Fibroblast of upper back skin (primary cell): ENCODE data around the gene CENPN.

Source experiments
- DNase-seq: peaks from one replicate; pipeline ENCODE4 v3.0.0-alpha.2; 2013

The CENPN gene

DNA sequence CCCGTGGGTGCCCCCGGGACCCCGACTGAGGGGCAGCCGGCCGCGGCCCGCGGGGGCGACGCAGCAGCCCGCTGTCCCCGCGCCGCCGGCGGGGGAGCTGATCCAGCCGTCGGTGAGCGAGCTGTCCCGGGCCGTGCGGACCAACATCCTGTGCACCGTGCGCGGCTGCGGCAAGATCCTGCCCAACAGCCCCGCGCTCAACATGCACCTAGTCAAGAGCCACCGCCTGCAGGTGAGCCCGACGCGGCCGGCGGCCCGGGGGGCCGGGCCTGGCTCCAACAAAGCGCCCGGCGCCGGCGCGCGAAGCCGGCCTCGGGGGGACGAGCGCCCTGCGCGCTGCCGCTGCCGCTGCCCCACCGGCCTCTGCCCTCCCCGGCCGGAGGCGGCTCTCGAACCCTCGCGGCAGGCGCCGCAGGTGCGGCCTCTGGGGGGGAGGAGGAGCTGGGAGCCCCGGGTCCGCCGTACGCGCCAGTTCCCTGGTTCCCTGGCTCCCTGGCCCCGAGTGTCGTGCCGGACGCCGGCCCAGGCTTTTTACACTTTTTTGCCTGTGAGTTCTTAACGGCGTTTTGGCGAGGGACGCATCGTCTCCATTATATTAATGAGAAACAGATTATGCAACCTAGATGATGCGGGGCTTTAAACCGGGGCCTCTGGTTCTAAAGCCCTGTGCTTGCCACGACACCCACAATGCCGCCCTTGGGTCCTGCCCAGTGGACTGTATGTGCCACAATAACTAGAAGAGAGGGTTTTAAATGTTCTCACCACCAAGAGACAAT, 29.1 kb downstream of the CENPN start:
- peak; percentile 14 for DNase-seq

DNA sequence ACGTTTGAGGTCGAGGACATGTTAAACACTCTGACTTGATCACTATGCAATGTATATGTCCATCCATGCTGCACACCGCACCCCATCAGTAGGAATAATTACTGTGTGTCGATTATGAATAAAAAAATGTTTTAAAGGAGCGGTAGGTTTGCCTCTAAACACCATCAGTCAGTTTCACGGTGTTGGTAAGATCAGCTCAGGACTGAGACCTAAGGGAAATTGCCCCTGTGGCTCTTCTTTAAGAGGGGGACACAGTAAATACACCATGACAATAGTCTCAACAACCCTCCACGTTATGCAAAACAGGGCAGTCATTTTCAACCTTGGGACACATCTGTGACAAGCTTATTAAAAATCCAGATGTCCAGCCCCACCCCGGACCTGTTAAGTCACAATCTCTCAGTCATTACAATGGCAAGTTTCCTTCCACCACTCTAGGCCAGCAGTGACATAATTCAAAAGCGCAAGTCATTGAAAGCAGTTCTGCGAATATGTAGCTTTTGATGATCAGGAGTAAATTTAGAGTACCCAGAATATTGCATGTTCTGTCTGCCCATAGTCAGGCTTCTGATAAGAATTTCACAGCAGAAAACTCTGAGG, 29.8 kb downstream of the CENPN start:
- DNase-seq, result no peak

DNA sequence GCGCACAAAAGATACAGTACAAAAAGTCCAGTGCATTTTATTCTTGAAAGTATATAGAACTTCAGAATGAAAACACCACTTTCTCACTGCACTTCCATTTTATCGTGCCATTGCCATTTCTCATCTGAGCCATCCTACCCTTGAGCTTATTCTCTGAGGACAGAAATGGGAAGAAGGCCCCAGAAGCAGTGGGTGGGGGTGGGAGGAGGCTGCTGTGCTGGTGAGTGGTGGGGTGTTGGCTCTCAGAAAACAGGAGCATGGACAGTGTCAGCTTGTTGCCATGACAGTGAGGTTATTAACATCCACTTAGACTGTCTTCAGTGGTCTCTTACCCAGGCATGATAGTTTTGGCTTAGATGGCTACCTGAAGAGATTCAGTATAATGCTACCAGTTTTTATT, 33.1 kb downstream of the CENPN start:
- DNase-seq, result no peak

DNA sequence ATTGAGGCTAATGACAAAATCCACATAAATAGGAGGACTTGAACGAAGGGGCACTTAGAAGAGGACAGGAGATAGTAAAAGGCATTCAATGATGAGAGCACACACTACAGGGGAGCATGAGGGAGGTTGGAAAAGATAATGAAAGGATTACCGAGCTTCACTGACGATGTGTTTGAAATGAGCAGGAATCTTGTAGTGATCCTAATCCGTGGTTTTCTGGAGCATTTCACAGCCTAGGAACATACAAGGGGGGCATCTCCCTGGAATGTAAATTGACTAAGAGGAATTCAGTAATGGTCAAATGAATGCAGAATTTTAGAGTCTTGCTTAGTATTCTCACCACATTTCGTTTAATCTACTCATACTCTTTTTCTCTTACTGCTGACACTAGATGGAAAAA, 33.8 kb downstream of the CENPN start:
- peak; percentile 65 for DNase-seq

DNA sequence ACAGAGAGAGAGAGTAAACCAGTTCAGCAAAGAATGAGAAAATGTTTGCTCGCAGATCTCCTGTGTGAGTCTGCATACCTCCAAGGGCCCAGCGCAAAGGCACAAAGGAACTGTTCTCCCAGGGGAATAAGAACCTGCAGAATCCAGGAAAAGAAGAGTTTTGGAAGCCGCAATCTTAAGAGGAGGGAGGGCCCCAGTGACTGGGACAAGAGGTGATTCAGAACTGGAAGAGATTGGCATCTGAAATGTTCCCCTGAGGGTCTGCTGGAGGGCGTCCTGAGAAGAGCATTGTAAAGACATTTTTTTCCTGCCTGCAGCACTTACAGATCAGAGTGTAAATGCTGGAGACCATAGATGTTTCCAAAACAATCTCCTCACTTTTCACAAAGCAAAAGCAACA, 34.7 kb downstream of the CENPN start:
- DNase-seq, result no peak

DNA sequence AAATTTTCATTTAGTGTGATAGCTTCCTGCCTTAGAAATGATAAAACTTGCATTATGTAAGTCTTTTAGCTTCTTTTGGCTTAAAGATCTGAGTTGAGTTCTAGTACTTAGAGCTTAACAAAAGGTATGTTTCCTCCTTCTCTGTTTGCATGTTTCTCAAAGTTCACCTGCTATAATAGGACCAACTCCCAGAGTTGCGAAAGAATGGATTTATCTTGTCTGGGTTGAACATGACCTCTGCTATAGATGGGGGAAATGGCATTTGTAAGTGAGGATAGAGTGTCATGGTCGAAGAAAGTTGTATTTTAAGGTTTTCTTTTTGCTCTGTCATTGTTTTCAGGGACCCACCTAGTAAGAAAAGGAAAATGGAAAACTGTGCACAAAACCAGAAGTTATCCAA, 35.8 kb downstream of the CENPN start:
- no peak for DNase-seq

DNA sequence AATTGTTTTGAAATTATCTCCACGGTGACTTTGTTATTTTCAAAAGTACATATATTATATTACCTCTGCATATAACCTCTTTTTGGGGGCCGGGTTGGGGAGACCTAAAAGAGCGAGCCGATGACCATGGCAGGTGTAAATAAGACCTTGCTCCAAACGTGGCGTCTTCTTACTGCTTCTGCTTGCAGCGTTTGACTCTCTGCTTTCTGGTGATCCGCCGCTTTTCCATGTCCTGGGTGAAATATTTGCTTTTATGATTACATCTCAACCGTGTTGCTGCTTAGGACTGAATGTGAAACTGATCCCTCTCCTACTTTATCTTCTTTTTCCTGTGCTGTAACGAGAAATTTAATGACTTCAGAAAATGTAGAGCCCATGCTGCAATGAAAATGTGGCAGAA, 46.7 kb downstream of the CENPN start:
- no peak for DNase-seq

DNA sequence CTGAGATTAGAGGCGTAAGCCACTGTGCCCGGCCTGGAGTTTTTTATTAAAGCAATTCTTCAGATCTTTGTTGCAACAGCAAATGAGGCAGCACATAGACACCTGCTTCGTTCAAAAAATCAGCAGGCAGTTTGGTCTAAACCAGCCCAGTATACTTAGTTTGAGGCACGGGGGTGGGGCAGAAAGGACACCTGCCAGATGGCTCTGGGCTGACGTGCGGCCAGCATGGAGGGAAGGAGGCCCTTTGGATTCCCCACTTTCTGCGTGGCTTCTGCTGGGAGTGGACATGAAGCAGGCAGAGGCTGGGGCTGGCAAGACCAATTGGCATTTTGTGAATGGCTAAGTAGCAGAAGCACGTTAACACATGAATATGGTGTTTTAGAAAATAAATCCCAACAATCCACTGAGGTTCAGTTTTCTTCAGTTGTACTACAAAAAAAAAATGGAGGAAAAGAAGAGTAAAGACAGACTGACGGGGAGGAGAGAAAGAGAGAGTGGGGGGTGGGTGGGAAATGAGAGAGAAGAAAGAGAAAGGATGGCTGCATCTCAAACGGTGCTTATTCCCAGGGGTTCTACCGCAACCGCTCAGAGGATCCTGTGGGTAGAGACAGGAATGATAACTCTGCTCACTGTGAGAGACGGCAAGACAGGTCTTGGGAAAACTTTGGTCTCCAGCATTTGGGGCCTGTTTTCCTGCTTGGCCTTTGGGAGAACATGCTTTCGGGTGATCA, 53.7 kb downstream of the CENPN start:
- DNase-seq, result no peak

DNA sequence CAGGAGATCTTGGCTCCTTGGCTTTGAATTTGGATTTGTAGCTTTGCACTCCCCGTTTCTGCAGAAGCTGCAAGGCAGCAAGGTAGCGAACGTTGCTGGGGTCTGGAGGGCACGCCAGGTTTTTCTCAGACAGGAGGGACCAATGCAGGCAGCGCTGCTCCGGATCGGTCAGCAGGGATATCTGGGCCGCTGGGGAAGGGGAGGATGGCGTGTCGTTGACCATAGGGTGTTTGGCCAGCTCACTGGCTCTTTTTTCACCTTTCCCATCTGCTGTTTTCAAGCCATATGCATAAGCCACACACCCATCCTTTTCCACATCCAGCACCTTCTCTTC, 54.3 kb downstream of the CENPN start:
- no peak for DNase-seq

DNA sequence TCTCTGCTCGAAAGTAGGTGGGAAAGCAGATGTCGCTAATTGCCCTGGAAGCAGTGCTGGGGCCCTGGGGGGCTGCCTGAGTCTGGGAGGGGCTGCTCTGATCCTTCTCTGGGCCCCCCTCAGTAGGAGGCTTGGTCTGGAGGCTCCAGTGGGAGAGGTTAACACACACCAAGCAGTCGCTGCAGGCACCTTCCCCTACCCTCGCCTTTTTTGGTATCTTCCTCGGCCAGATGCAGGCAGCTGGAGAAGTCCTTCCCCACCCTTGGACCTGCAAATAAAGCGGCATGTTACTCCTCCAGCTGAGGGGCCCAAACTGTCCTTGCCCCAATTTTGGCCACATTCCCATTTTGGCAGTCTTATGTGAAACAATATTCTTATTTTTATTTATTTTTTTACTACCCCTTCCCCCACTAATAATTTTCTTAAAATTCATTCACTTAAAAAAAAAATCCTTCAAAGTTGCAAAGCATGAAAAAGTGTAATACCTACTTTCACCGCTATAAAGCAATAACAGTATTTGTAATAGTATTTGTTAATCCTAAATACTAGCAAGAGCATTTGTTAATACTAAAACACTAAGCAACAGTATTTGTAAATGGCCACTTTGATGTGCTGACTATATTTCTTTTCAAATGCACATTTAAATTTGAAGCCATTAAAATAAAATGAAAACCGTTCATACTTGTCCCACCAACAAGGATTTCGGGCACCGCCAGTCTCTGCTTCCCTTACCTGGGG, 55.0 kb downstream of the CENPN start:
- no peak for DNase-seq

DNA sequence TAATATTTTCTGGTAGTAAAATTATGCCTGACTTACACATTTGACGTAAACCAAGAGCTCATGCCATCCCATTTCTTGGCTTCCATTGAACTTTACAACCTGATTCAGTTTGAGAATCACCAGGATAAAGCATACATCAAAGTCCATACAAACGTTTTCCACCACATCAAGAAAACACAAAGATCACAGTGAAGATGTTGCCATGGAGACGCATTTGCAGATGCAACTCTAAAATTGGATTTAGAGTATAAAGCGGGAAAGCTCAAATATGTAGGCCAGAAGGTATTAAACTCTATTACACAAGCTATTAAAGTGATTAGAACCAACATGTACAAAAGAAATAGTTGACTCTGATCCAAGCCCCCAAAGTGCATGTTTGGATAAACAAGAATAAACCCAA, 59.7 kb downstream of the CENPN start:
- no peak for DNase-seq

DNA sequence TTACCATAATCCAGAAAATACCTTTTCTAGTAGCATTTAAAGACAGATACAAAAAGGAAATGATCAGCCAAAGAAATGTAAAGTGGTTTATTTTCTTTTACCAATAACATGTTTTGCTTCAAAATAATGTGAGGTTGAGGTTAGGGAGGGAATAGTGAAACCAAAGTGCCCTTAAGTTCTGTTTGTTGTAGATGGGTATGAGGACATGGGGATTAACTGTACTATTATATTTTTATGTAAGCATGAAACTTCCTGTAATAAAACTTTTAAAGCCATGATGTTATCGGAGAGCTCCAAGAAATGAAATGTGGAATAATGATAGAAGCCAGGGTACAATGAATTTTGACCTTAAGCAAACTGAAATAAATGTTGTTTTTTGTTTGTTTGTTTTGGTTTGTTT, 60.2 kb downstream of the CENPN start:
- DNase-seq, result no peak

DNA sequence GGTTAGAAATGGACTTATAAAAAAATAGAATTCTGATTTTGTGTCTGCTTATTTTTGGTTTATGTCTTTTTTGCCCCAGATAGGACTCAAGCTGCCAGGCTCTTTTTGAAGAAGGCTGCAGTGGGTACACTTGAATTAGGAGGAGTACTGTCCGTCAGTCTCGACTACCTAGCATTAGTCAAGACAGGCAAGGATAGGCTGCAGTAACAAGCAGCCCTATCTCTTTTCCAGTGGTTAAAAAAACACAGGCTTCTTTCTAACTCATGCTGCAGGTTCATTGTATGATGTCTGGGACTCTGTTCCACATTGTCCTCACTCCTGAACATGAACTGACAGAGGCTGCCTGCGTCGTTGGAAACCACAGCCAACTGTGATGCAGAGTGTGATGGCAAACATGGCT, 62.0 kb downstream of the CENPN start:
- DNase-seq, result no peak

DNA sequence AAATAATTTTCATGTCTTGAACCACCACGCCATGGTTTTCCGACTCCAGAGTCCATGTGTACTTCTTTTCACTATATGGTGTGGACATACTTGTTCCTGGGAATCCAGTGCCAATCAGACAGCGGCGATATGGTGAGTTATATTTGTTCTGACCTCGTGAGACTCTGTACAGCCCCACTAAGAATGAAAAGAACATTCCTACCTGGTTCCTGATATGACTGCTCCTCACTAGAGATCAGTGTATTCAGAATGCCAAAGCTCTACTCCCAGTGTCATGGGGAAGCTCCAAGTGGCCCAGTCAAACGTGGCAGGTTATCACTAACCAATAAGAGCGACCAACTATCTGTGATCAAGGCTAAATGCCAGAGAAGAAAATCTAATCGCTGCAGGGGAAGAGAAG, 64.0 kb downstream of the CENPN start:
- DNase-seq, result no peak

DNA sequence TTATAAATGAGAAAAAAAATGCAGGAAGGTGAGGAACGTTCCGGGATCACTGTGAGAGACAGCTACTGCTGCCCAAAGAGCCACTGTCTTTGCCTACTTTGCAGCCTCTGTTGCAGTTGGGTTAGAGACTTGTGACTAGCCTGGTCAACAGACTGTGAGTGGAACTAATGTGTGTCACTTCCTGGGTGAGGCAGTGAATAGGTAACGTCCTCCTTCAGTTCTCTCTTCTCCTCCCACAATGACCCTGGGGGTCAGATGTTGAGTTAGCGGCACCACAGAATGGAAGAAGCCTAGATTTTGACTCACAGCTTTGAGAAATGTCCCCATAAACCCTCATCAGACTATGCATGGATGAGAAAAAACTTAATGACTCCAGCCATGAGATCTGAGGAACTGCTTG, 64.8 kb downstream of the CENPN start:
- DNase-seq, result no peak

DNA sequence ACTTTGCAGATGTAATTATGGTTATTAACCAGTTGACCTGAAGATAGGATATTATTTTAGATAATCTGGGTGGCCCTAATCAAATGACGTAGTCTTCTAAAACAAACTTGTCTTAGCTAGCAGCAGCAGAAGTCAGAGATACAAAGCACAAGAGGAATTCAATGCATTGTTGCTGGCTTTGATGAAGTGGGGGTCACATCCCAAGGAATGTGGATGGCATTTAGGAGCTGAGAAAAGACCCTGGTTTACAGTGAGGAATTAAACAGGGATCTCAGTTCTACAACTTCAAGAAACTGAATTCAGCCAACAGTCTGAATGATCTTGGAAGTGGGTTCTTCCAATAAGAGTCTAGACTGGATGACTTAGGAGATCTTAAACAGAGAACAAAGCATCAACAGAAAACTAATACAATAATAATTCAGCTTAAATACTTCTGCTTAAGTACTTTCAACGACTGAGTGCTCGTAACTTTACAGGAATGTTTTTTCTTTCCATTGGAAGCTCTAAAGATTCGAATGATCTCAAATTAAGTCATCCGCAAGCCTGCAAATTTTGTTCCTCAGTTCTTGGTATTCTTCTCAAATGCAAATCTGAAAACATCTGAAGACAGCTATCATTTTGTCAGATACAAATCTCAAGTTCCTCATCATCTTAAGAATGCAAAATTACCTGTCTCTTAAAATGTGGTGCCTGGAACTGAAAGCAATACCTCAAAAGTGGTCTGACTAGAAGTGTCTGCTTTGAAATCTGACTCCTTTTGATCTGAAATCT, 66.7 kb downstream of the CENPN start:
- no peak for DNase-seq

DNA sequence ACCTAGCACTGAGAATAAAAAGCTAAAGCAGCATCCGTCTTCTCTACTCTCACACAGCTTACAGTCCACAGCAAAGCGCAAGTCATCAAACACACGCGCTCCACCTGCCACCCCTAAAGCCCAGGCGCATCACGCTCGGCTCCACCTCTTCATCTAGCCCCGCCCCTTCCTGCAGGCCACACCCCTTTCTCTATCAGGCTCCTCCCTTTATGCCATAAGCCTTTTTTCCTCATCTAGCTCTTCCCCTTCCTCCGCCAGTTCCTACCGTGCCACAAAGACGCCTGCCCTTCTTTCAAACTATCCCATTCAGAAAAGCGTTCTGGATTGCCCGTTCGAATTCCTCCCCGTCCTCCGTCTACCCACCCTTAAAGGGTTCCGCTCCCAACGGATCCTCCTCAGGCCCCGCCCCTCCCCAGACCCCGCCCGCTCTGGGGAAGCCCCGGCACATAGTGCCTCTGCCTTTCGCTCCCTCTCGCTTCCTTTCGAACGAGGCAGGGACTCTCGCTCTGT, 69.6 kb downstream of the CENPN start:
- DNase-seq, result peak; percentile 75

DNA sequence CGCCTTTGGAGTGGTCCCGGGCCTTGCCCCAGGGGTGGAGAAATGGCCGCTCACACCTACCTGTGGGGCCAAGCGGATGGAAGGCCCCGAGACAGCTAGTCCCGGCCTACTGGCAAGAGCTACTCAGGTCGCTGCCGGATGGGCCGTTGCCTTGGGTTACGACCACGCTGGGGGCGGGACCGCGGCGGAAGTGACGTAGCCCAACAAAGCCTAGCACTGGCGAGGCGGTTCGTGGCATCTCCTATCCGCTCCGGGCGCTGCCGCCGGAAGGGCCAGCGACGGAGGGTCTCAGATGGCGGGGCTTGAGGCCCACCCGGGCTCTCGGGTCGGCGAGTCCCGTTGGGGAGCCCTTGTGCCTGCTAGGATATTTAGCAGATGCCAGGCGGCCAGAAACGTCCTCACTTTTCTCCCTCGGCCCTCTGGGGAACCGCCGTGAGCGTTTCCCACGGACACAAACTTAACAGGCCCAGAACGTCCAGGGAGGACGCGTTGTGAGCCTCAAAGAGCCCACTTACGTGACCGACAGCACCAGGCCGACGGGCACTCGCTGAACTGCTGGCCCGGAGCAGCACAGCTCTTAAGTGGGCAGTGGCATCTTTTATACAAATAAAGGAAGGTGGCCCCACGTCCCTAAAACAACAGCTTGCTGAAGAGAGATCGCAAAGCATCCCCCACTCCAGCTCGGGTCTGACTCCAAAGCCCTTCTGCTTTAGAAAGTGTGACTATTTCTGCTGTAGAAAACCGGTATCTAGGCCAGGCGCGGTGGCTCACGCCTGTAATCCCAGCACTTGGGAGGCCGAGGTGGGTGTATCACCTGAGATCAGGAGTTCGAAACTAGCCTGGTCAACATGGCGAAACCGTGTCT, 70.3 kb downstream of the CENPN start, which contains the start of gene C16orf46:
C16orf46 (minus strand) TSS at position 163 of the 865 bp plus-strand sequence. CDS start 13,283 bp downstream, outside the sequence.
- DNase-seq, result peak; percentile 94

DNA sequence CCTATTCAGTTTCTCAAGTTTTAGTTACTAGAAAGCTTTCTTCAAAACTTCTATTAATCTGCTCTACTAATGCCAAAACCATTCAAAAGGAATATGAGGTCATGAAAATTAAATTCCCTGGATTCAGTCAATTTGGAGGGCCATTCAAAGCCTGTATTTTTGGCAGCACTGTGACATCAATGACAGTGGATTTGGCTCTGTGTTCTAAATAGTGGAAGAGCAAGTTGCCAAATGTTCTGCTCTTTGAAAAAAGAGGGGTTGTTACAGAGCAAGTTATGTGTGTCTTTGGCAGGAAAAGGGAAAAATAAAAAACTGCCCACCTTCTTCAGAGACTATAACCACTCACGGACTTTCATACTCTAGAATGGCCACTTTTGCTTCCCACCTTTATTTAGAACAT, 73.2 kb downstream of the CENPN start:
- no peak for DNase-seq

DNA sequence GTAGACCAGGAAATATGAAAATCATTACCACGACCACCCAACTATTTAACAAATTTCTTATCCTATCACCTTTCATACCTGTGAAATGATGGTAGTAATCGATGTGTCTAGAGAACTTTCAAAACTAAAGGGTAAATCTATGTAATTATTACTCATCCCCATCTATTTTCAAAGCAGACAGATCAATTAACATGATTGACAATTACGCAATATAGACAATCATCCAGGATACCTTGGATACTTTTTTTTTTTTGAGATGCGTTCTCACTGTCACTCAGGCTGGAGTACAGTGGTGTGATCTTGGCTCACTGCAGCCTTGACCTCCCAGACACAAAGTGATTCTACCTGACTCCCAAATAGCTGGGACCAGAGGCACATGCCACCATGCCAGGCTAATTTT, 74.0 kb downstream of the CENPN start:
- no peak for DNase-seq
